ENCODE results near the gene SDR42E2. TPM values are rescaled to one million over a fixed set of nuclear protein-coding genes. Genes with fewer than 3 reads are reported as not detected.
A peak's percentile ranks its signal among the peaks of the same experiment; 100 is the strongest.

SDR42E2 gene
- total RNA-seq, 1 donor from 2014 or later: not detected

DNA sequence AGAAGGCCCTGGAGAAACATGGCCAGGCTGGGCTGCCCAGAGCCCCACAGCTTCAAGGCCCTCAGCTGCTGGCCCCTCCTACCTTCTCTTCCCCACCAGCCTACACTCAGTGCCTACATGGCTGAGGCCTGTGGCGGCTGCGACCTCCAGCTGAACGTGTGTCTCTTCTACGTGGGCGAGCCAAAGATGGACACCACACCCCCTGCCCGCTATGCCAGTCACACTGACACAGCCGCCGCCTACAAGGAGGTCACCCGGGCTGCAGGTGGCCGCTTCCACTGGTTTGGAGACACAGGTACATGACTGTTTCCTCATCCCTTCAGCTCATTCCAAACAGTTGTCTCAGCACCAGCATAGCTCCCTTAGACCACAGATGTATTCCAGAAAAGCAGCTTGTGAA is 29.5 kb upstream of the SDR42E2 start:
- H3K4me3 ChIP-seq (ENCODE audit: low read depth, low read length): no peak overlapping the region
- TF ChIP-seq, protein P1, sequence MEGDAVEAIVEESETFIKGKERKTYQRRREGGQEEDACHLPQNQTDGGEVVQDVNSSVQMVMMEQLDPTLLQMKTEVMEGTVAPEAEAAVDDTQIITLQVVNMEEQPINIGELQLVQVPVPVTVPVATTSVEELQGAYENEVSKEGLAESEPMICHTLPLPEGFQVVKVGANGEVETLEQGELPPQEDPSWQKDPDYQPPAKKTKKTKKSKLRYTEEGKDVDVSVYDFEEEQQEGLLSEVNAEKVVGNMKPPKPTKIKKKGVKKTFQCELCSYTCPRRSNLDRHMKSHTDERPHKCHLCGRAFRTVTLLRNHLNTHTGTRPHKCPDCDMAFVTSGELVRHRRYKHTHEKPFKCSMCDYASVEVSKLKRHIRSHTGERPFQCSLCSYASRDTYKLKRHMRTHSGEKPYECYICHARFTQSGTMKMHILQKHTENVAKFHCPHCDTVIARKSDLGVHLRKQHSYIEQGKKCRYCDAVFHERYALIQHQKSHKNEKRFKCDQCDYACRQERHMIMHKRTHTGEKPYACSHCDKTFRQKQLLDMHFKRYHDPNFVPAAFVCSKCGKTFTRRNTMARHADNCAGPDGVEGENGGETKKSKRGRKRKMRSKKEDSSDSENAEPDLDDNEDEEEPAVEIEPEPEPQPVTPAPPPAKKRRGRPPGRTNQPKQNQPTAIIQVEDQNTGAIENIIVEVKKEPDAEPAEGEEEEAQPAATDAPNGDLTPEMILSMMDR (IDR thresholded peaks at IDR 0.05; ENCODE audit: insufficient read depth, low read length, poor library complexity, severe bottlenecking): no peak
- peaks cover 2% of the 10 kb centered on the region for H3K27me3 ChIP-seq (ENCODE audit: control insufficient read depth, insufficient read depth, low read length)
- no peaks in the 10 kb centered on the region for H3K36me3 ChIP-seq (ENCODE audit: control insufficient read depth, insufficient read depth, low read length)
- DNase-seq (ENCODE audit: low read depth): no peak

DNA sequence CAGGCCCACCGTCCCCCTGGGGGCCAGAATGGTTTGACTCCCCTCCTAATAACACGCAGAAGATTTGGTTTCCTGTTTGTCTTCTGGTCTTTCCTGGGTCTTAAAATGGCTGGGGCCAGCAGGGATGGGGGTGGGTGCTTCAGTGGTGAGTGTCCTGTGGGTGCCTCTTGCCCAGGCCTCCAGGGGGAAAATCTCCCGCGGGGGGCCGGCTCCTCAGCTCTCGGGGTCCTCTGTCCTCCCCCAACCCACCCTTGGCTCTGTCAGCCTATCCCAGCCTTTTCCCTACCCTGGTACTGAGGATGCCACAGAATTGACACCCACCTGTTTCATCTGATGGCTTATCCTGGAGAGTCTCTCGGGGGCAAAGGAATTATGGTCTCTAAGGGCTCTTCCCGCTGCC is 23.8 kb upstream of the SDR42E2 start:
- Histone ChIP-seq H3K36me3 (ENCODE audit: control insufficient read depth, insufficient read depth, low read length) (no peaks in the 10 kb centered on the region), H3K4me3 (ENCODE audit: low read depth, low read length) (no peak overlapping the region), H3K27me3 (ENCODE audit: control insufficient read depth, insufficient read depth, low read length) (peaks cover 2% of the 10 kb centered on the region)
- DNase-seq (ENCODE audit: low read depth): no peak
- TF ChIP-seq, protein P1 (IDR thresholded peaks at IDR 0.05; ENCODE audit: insufficient read depth, low read length, poor library complexity, severe bottlenecking): no peak

DNA sequence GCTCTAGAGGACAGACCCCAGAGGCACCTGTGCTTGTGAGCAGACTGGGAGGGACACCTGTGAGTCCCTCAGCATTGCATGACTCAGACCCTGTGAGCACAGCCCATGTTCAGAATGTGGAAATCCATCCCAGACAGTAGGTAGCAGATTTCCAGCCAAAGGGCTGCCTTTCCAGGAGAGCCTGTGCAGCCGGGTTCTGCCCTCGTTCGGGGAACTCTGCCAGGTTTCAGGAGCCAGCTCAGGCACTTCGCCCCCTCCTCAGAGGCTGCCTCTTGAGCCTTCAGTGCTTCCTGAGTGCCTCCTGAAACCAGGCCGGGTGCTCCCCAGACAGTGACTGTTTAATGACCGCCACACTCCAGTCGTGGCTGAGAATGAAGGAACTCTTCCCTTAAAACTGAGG is 23.3 kb upstream of the SDR42E2 start:
- DNase-seq (ENCODE audit: low read depth): no peak
- Histone ChIP-seq H3K36me3 (ENCODE audit: control insufficient read depth, insufficient read depth, low read length) (no peaks in the 10 kb centered on the region), H3K4me3 (ENCODE audit: low read depth, low read length) (no peak overlapping the region), H3K27me3 (ENCODE audit: control insufficient read depth, insufficient read depth, low read length) (peaks cover 2% of the 10 kb centered on the region)
- TF ChIP-seq, protein P1 (IDR thresholded peaks at IDR 0.05; ENCODE audit: insufficient read depth, low read length, poor library complexity, severe bottlenecking): no peak

DNA sequence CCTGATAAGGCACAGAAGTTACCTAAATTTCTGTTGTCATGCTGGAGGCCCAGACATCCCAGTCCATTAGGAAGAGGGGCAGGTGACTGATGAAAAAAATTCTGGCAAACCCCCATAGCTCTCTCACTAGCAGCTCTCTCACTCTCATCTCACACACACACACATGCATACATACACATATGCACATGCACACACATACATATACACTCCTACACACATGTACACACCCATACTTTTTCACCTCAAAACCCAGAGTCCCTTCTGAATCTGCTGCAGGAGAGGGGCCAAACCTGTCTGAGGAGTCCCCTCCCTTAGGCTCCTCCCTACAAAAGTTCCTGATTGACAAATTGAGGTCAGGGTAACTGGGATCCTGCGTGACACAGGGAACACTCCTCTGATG is 22.6 kb upstream of the SDR42E2 start:
- no peak for DNase-seq (ENCODE audit: low read depth)
- peaks cover 2% of the 10 kb centered on the region for H3K27me3 ChIP-seq (ENCODE audit: control insufficient read depth, insufficient read depth, low read length)

DNA sequence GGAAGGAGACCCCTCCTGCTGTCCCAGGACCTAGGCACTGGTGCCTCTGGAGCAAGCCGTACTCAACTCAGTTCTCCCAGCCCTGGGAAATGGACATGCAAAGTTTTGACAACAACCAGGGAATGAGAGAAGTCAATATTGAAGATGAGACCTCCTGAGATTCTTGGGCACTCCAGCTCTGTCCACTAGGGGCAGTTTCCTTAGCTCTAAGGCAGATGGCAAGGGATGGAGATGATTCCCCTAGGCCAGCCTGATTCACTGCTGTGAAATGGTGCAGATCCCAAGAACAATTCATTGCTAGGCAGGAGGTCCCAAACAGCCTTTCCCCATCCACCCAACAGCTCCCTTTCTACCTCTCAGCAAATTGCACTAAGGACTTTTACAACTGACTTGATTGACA is 20.5 kb upstream of the SDR42E2 start:
- no peaks in the 10 kb centered on the region for H3K36me3 ChIP-seq (ENCODE audit: control insufficient read depth, insufficient read depth, low read length)
- H3K4me3 ChIP-seq (ENCODE audit: low read depth, low read length): no peak overlapping the region
- peaks cover 2% of the 10 kb centered on the region for H3K27me3 ChIP-seq (ENCODE audit: control insufficient read depth, insufficient read depth, low read length)
- DNase-seq (ENCODE audit: low read depth): no peak
- TF ChIP-seq, protein P1 (IDR thresholded peaks at IDR 0.05; ENCODE audit: insufficient read depth, low read length, poor library complexity, severe bottlenecking): peak; percentile 41

More for the DNA sequence above, 22.6 kb upstream of the SDR42E2 start:
- H3K36me3 ChIP-seq (ENCODE audit: control insufficient read depth, insufficient read depth, low read length): no peaks in the 10 kb centered on the region
- TF ChIP-seq, protein P1 (IDR thresholded peaks at IDR 0.05; ENCODE audit: insufficient read depth, low read length, poor library complexity, severe bottlenecking): no peak
- H3K4me3 ChIP-seq (ENCODE audit: low read depth, low read length): no peak overlapping the region

DNA sequence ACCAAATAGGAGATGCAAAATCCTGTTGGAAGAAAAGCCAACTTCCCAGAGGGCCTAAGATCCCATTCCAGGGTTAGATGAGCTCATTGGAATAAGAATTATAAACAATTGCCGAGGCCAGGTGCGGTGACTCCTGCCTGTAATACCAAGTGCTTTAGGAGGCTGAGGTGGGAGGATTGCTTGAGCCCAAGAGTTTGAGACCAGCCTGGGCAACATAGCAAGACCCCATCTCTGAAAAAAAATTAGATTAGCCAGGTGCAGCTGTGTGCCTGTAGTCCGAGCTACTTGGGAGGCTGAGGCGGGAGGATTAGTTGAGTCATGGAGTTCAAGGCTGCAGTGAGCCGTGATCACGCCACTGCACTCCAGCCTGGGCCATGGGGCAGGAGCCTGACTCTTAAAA is 17.8 kb upstream of the SDR42E2 start:
- H3K27me3 ChIP-seq (ENCODE audit: control insufficient read depth, insufficient read depth, low read length): peaks cover 6% of the 10 kb centered on the region
- DNase-seq (ENCODE audit: low read depth): no peak
- no peak overlapping the region for H3K4me3 ChIP-seq (ENCODE audit: low read depth, low read length)
- H3K36me3 ChIP-seq (ENCODE audit: control insufficient read depth, insufficient read depth, low read length): no peaks in the 10 kb centered on the region
- TF ChIP-seq, protein P1 (IDR thresholded peaks at IDR 0.05; ENCODE audit: insufficient read depth, low read length, poor library complexity, severe bottlenecking): no peak

All from kidney epithelial cell (primary cell).